Thoracic aorta (tissue), 2 donors: Measurements from ENCODE around the gene MPDU1. TPM values are rescaled to one million over a fixed set of nuclear protein-coding genes. Genes with fewer than 3 reads are reported as not detected.

Source experiments
- ATAC-seq: fragments of 150-250 bp; one replicate; pipeline ENCODE4 v1.8.0; 2017; ENCODE audit warnings: low read depth; ENCODE audit not compliant: insufficient number of reproducible peaks, low FRiP score
- DNase-seq: peaks from one replicate; pipeline ENCODE4 v3.0.0-alpha.2; 2020; ENCODE audit warnings: low spot score
- H3K27ac ChIP-seq, 2 donors: fragments of 200-600 bp; sonication (generic); 1 replicate in 1 of 2; 2 replicates in 1 of 2; pipeline ENCODE4 v1.5.1; 2016; ENCODE audit warnings: mild to moderate bottlenecking in 2 of 2, moderate library complexity in 2 of 2
- H3K27me3 ChIP-seq: fragments of 200-600 bp; sonication (generic); replicated peaks from 2 replicates; pipeline ENCODE4 v1.6.0; 2016; ENCODE audit warnings: mild to moderate bottlenecking; ENCODE audit not compliant: insufficient read depth
- H3K36me3 ChIP-seq: fragments of 200-600 bp; sonication (generic); one replicate; pipeline ENCODE4 v1.5.1; 2016
- H3K4me1 ChIP-seq, 2 donors: fragments of 200-600 bp; sonication (generic); 1 replicate in 1 of 2; 2 replicates in 1 of 2; pipeline versions ENCODE4 v1.5.1 to v1.6.0; 2016; ENCODE audit warnings: low read depth in 2 of 2, mild to moderate bottlenecking in 1 of 2; ENCODE audit not compliant: control insufficient read depth in 1 of 2
- H3K4me3 ChIP-seq: fragments of 200-600 bp; sonication (generic); 2 replicates; pipeline ENCODE4 v1.5.1; 2016; ENCODE audit warnings: mild to moderate bottlenecking
- H3K9me3 ChIP-seq: fragments of 200-600 bp; sonication (generic); 2 replicates; pipeline ENCODE4 v1.5.1; 2016
- CTCF ChIP-seq: fragments of 200-600 bp; sonication (generic); IDR thresholded peaks from one replicate; pipeline ENCODE4 v1.5.1; 2019; ENCODE audit warnings: antibody characterized with exemption
- total RNA-seq, 2 donors: library from RNA; depleted of rRNA; stranded (reverse); fragments of >200 nt; gene quantifications; one replicate each; pipeline versions ENCODE4 v1.1.0 to v1.2.3, GENCODE V29; 2016

The MPDU1 gene
- 10 to 100 TPM; 31.1 to 38.9 TPM for total RNA-seq

- peaks cover 49 to 62% of the 10 kb centered on the region in 2 donors for H3K4me1 ChIP-seq
- ATAC-seq, result peak; percentile 76
Measured at GRCh38 chr17:7583253-7584109, at the start of gene MPDU1. MPDU1 (plus strand) TSS chr17:7583852; CDS start chr17:7583863, 11 bp downstream.

GRCh38 chr17:7538050-7538449, 45.6 kb upstream of the MPDU1 start:
- Histone ChIP-seq H3K4me1 (no peaks in the 10 kb centered on the region), H3K27me3 (no peaks in the 10 kb centered on the region), H3K4me3 (no peak overlapping the region), H3K36me3 (no peaks in the 10 kb centered on the region), H3K9me3 (no peaks in the 10 kb centered on the region), H3K27ac (no peak overlapping the region)
- no peak for TF ChIP-seq CTCF
- no peak for DNase-seq
- no peak for ATAC-seq

More at GRCh38 chr17:7583253-7584109, at the start of gene MPDU1:
- no peak for TF ChIP-seq CTCF
- H3K27ac ChIP-seq, result peak within 1 kb of the TSS; percentile 88 to 89
- no peaks in the 10 kb centered on the region for H3K27me3 ChIP-seq
- peak within 1 kb of the TSS; percentile 75 for H3K4me3 ChIP-seq
- H3K9me3 ChIP-seq, result no peaks in the 10 kb centered on the region
- DNase-seq, result peak; percentile 87
- peaks cover 2% of the 10 kb centered on the region for H3K36me3 ChIP-seq

- Histone ChIP-seq H3K36me3 (no peaks in the 10 kb centered on the region), H3K27me3 (no peaks in the 10 kb centered on the region), H3K4me1 (no peaks in the 10 kb centered on the region), H3K9me3 (no peaks in the 10 kb centered on the region), H3K4me3 (no peak overlapping the region), H3K27ac (no peak overlapping the region)
- no peak for TF ChIP-seq CTCF
- no peak for DNase-seq
- no peak for ATAC-seq
Measured at GRCh38 chr17:7538891-7539545, 44.6 kb upstream of the MPDU1 start.

- Histone ChIP-seq H3K27ac (no peak overlapping the region), H3K27me3 (no peaks in the 10 kb centered on the region), H3K9me3 (no peaks in the 10 kb centered on the region), H3K4me3 (no peak overlapping the region), H3K36me3 (no peaks in the 10 kb centered on the region), H3K4me1 (peaks cover 0 to 13% of the 10 kb centered on the region in 2 donors)
- ATAC-seq, result no peak
- no peak for TF ChIP-seq CTCF
- no peak for DNase-seq
Measured at GRCh38 chr17:7541074-7541621, 42.5 kb upstream of the MPDU1 start.

GRCh38 chr17:7544911-7545310, 38.7 kb upstream of the MPDU1 start:
- H3K9me3 ChIP-seq, result no peaks in the 10 kb centered on the region
- no peaks in the 10 kb centered on the region for H3K27me3 ChIP-seq
- no peak for TF ChIP-seq CTCF
- ATAC-seq (no peak), DNase-seq (no peak)
- no peaks in the 10 kb centered on the region for H3K36me3 ChIP-seq
- H3K27ac ChIP-seq, result peak overlapping the region in 1 of 2 donors; percentile 3
- peaks cover 4 to 25% of the 10 kb centered on the region in 2 donors for H3K4me1 ChIP-seq
- H3K4me3 ChIP-seq, result no peak overlapping the region
